Measurements from ENCODE around the gene BABAM1. TPM values are rescaled to one million over a fixed set of nuclear protein-coding genes. Genes with fewer than 3 reads are reported as not detected.

Gene BABAM1
- total and polyA plus RNA-seq, 9 of the 15 experiments (the other 6 are each of a cell fraction or from before 2014, with no cell fraction given), result 14.7 to 160 (median 113) TPM

- TF ChIP-seq ZMIZ1 (IDR thresholded peaks at IDR 0.05; ENCODE audit: low read depth in 2 of 2, low read length in 2 of 2) (no peak), PPARD (CRISPR knock-in tag; IDR thresholded peaks at IDR 0.05) (no peak), THAP12 (CRISPR knock-in tag; IDR thresholded peaks at IDR 0.05) (no peak), ELF4 (CRISPR knock-in tag; IDR thresholded peaks at IDR 0.05) (no peak), CEBPG (CRISPR knock-in tag; IDR thresholded peaks at IDR 0.05) (no peak), CEBPG (tag; conservative IDR thresholded peaks at IDR 0.05 in 1 of 2, IDR thresholded peaks at IDR 0.05 in 1 of 2) (no peak), CREB5 (CRISPR knock-in tag; IDR thresholded peaks at IDR 0.05) (no peak), ARHGAP35 (IDR thresholded peaks at IDR 0.05; ENCODE audit: partially characterized antibody) (no peak), ZNF282 (CRISPR knock-in tag; IDR thresholded peaks at IDR 0.05) (no peak), CGGBP1 (CRISPR knock-in tag; IDR thresholded peaks at IDR 0.05) (no peak), CC2D1A (IDR thresholded peaks at IDR 0.05) (peak; percentile 100), ZKSCAN3 (CRISPR knock-in tag; IDR thresholded peaks at IDR 0.05) (no peak), ZNF57 (CRISPR knock-in tag; IDR thresholded peaks at IDR 0.05) (no peak), E2F5 (CRISPR knock-in tag; IDR thresholded peaks at IDR 0.05) (no peak), RBM15 (IDR thresholded peaks at IDR 0.05; ENCODE audit: insufficient read depth, low read length) (no peak), MYBL2 (IDR thresholded peaks at IDR 0.05; ENCODE audit: low read depth) (no peak), MYBL2 (CRISPR knock-in tag; IDR thresholded peaks at IDR 0.05; ENCODE audit: borderline replicate concordance) (no peak), SMARCC2 (IDR thresholded peaks at IDR 0.05; ENCODE audit: low read depth) (no peak), C11orf30 (IDR thresholded peaks at IDR 0.05; ENCODE audit: low read depth) (peak; percentile 87), SRSF7 (optimal IDR thresholded peaks at IDR 0.05; ENCODE audit: low read depth, low read length) (no peak), ARNT (IDR thresholded peaks at IDR 0.05) (no peak; a peak in 1 of 4 replicates)
Observed at GRCh38 chr19:17309198-17309964, 42.1 kb downstream of the BABAM1 start, which contains the start of gene DDA1 (continued).

Measured in K562 (cell line).